ENCODE results near the gene FOXD2. TPM values are rescaled to one million over a fixed set of nuclear protein-coding genes. Genes with fewer than 3 reads are reported as not detected.

FOXD2 gene
- total RNA-seq, 2 experiments from 2014 or later = 0.05 to 0.07 TPM

GRCh38 chr1:47434051-47434842 lies 3.6 kb upstream of the FOXD2 start:
- no peaks in the 10 kb centered on the region for H3K9me3 Mint-ChIP-seq (ENCODE audit: low read depth)
- ChIA-PET POLR2A (interaction anchor here (0.6 kb wide), 2 partner anchors 89 to 112 kb away, joined by 3 read pairs; no protein-coding TSS in a partner anchor), CTCF (interaction anchor here (0.6 to 3.5 kb wide), 9 partner anchors 9 to 321 kb away, joined by 3 to 28 read pairs (median 4); no protein-coding TSS in a partner anchor)
- intact Hi-C loops (cut with DNase I, micrococcal nuclease) = no loop called here
- no peak for ATAC-seq
- DNase-seq = peak; percentile 22
- H3K36me3 Mint-ChIP-seq (ENCODE audit: low read depth) = peaks cover 20% of the 10 kb centered on the region
- H3K4me3 Mint-ChIP-seq = no peak overlapping the region
- H3K4me1 Mint-ChIP-seq = peaks cover 34% of the 10 kb centered on the region
- no peak overlapping the region for H3K27ac Mint-ChIP-seq
- peaks cover 42% of the 10 kb centered on the region for H3K27me3 Mint-ChIP-seq

- POLR2A ChIA-PET = interaction anchor here (1.2 kb wide), 1 partner anchor 257 kb away, joined by 6 read pairs; no protein-coding TSS in a partner anchor
Observed at GRCh38 chr1:47435506-47436303, 2.1 kb upstream of the FOXD2 start.

DNA sequence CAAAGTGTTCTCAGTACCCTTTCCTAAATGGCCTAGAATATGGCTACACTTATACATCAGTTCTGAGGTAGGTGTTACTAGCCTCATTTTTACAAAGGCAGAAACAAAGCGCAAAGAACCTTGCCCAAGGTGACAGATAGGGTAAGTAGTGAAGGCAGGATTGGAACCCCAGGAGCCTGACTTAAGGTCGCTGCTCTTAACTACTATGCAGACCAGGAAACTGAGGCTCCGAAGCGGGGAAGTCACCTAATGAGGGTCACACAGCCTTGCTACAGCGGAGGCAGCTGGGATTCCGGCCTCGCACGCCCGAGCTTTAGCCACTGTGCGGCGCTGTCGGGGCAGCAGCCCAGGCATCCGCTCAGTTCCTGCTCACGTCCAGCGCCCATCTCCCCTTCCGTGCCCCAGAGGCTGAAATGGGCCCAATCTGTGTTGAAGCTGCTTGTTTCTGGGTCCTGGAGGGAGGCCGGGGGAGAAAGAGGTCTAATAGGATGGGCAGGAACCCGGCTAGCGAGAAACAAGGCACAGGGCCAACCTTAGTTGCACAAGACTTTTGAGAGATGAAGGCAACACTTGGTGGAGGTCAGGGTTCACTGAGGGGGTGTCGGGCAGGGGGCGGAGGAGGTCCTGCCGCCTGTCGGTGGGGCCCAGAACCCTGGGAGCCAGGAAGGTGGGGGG lies 1.4 kb upstream of the FOXD2 start:
- peak overlapping the region; percentile 73 for H3K27ac Mint-ChIP-seq
- DNase-seq = peak; percentile 90
- no peaks in the 10 kb centered on the region for H3K9me3 Mint-ChIP-seq (ENCODE audit: low read depth)
- H3K27me3 Mint-ChIP-seq = peaks cover 37% of the 10 kb centered on the region
- peaks cover 34% of the 10 kb centered on the region for H3K4me1 Mint-ChIP-seq
- peak; percentile 48 for ATAC-seq
- POLR2A ChIA-PET = interaction anchor here (1.2 kb wide), 1 partner anchor 257 kb away, joined by 6 read pairs; no protein-coding TSS in a partner anchor
- H3K4me3 Mint-ChIP-seq = peak overlapping the region; percentile 92
- CTCF ChIA-PET = interaction anchor here (0.6 to 3.6 kb wide), 22 partner anchors 8 to 319 kb away, joined by 3 to 28 read pairs (median 4); partner anchors contain the start of gene CMPK1
- peaks cover 20% of the 10 kb centered on the region for H3K36me3 Mint-ChIP-seq (ENCODE audit: low read depth)
- intact Hi-C loops (cut with DNase I, micrococcal nuclease) = loop anchor here (1.0 to 5.0 kb wide), 10 partner anchors 8 to 1189 kb away; partner anchors contain the start of genes RAD54L (in 1 of the 2) and SPATA6 (in 1 of the 2)

More at GRCh38 chr1:47435506-47436303, 2.1 kb upstream of the FOXD2 start:
- no peak for ATAC-seq
- DNase-seq = no peak
- H3K9me3 Mint-ChIP-seq (ENCODE audit: low read depth) = no peaks in the 10 kb centered on the region
- H3K36me3 Mint-ChIP-seq (ENCODE audit: low read depth) = peaks cover 20% of the 10 kb centered on the region
- no peak overlapping the region for H3K27ac Mint-ChIP-seq
- H3K4me3 Mint-ChIP-seq = peak overlapping the region; percentile 92
- intact Hi-C loops (cut with DNase I, micrococcal nuclease) = loop anchor here (1.0 to 5.0 kb wide), 10 partner anchors 9 to 1188 kb away; partner anchors contain the start of genes RAD54L (in 1 of the 2) and SPATA6 (in 1 of the 2)
- peaks cover 34% of the 10 kb centered on the region for H3K4me1 Mint-ChIP-seq
- CTCF ChIA-PET = interaction anchor here (0.6 to 3.6 kb wide), 24 partner anchors 9 to 320 kb away, joined by 3 to 28 read pairs (median 4); no protein-coding TSS in a partner anchor
- H3K27me3 Mint-ChIP-seq = peaks cover 42% of the 10 kb centered on the region

DNA sequence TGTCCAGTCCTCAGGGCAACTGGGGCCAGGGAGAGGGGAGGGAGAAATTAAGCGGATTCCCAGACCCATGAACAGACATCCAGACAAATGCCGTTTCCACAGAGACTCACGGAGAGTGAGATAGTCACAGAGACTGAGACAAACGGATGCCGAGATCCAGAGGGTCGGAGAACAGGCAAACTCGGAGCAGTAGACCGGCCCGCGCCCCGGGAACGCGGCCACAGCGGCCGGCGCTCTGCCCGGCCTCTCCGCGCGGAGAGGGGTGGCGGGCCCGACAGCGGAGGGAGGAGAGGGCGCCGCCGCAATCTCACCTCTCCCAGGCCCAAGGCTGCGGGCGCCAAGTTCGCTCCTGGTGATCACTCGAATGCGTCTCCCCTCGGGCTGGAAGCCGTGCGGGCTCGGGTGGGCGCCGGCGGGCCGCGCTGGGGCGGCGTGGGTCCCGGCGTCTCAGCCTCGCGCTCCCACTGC lies 831 bp upstream of the FOXD2 start:
- Mint-ChIP-seq H3K4me1 (peaks cover 30% of the 10 kb centered on the region), H3K36me3 (ENCODE audit: low read depth) (peaks cover 20% of the 10 kb centered on the region), H3K27ac (peak overlapping the region; percentile 73), H3K27me3 (peaks cover 32% of the 10 kb centered on the region), H3K4me3 (peak overlapping the region; percentile 92), H3K9me3 (ENCODE audit: low read depth) (no peaks in the 10 kb centered on the region)
- intact Hi-C loops (cut with DNase I, micrococcal nuclease) = loop anchor here (1.0 to 5.0 kb wide), 13 partner anchors 7 to 1190 kb away; partner anchors contain the start of genes RAD54L (in 1 of the 2), SPATA6 (in 1 of the 2) and STIL (in 1 of the 2)
- ChIA-PET POLR2A (interaction anchor here (1.0 to 2.0 kb wide), 3 partner anchors 123 to 289 kb away, joined by 6 to 9 read pairs (median 6); partner anchors contain the start of gene STIL), CTCF (interaction anchor here (0.6 to 3.6 kb wide), 36 partner anchors 8 to 651 kb away, joined by 3 to 28 read pairs (median 4); partner anchors contain the start of genes CMPK1 and STIL)
- ATAC-seq (peak; percentile 2), DNase-seq (peak; percentile 53)

GRCh38 chr1:47438165-47439016 lies 547 bp downstream of the FOXD2 start:
- H3K27ac Mint-ChIP-seq = no peak overlapping the region
- POLR2A ChIA-PET = interaction anchor here (0.6 to 2.0 kb wide), 3 partner anchors 23 to 288 kb away, joined by 3 to 9 read pairs (median 6); partner anchors contain the start of gene STIL
- ATAC-seq = no peak
- H3K4me3 Mint-ChIP-seq = peak overlapping the region; percentile 58
- H3K27me3 Mint-ChIP-seq = peaks cover 19% of the 10 kb centered on the region
- peaks cover 10% of the 10 kb centered on the region for H3K36me3 Mint-ChIP-seq (ENCODE audit: low read depth)
- DNase-seq = peak; percentile 56
- CTCF ChIA-PET = interaction anchor here (0.7 to 3.6 kb wide), 21 partner anchors 7 to 363 kb away, joined by 3 to 28 read pairs (median 5); no protein-coding TSS in a partner anchor
- no peaks in the 10 kb centered on the region for H3K9me3 Mint-ChIP-seq (ENCODE audit: low read depth)
- H3K4me1 Mint-ChIP-seq = peaks cover 16% of the 10 kb centered on the region
- intact Hi-C loops (cut with DNase I, micrococcal nuclease) = loop anchor here (5.0 kb wide), 3 partner anchors 261 to 1191 kb away; partner anchors contain the start of genes RAD54L (in 1 of the 2) and SPATA6 (in 1 of the 2)

DNA sequence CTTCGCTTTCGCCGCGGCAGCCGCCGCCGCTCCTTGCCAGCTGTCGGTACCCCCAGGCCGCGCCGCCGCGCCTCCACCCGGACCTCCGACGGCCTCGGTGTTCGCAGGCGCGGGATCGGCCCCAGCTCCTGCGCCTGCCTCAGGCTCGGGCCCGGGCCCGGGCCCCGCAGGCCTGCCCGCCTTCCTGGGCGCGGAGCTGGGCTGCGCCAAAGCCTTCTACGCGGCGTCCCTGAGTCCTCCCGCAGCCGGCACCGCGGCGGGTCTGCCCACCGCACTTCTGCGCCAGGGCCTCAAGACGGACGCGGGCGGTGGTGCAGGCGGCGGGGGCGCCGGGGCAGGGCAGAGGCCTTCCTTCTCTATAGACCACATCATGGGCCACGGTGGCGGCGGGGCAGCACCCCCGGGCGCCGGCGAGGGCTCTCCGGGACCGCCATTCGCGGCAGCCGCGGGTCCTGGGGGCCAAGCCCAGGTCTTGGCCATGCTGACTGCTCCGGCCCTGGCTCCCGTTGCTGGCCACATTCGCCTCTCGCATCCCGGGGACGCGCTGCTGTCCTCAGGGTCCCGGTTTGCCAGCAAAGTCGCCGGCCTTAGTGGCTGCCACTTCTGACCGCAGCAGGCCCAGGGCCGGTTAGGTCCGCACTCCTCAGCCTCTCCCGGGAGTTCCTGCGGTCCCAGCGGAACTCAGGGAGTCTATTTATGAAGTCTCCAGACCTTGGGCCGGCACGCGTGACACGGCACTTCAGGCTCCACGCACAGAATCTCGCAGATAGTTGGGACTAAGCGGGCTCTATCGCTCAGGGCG lies 1.4 kb downstream of the FOXD2 start:
- H3K36me3 Mint-ChIP-seq (ENCODE audit: low read depth) = peaks cover 6% of the 10 kb centered on the region
- DNase-seq = peak; percentile 15
- no peak overlapping the region for H3K4me3 Mint-ChIP-seq
- H3K4me1 Mint-ChIP-seq = peaks cover 14% of the 10 kb centered on the region
- no peak overlapping the region for H3K27ac Mint-ChIP-seq
- peaks cover 12% of the 10 kb centered on the region for H3K27me3 Mint-ChIP-seq
- CTCF ChIA-PET = interaction anchor here (0.6 to 2.4 kb wide), 5 partner anchors 16 to 287 kb away, joined by 3 to 28 read pairs (median 5); no protein-coding TSS in a partner anchor
- H3K9me3 Mint-ChIP-seq (ENCODE audit: low read depth) = no peaks in the 10 kb centered on the region
- POLR2A ChIA-PET = interaction anchor here (2.0 kb wide), 1 partner anchor 125 kb away, joined by 9 read pairs; the partner anchor contains the start of gene STIL
- ATAC-seq = no peak
- intact Hi-C loops (cut with DNase I, micrococcal nuclease) = loop anchor here (5.0 kb wide), 3 partner anchors 262 to 1192 kb away; partner anchors contain the start of genes RAD54L (in 1 of the 2) and SPATA6 (in 1 of the 2)

DNA sequence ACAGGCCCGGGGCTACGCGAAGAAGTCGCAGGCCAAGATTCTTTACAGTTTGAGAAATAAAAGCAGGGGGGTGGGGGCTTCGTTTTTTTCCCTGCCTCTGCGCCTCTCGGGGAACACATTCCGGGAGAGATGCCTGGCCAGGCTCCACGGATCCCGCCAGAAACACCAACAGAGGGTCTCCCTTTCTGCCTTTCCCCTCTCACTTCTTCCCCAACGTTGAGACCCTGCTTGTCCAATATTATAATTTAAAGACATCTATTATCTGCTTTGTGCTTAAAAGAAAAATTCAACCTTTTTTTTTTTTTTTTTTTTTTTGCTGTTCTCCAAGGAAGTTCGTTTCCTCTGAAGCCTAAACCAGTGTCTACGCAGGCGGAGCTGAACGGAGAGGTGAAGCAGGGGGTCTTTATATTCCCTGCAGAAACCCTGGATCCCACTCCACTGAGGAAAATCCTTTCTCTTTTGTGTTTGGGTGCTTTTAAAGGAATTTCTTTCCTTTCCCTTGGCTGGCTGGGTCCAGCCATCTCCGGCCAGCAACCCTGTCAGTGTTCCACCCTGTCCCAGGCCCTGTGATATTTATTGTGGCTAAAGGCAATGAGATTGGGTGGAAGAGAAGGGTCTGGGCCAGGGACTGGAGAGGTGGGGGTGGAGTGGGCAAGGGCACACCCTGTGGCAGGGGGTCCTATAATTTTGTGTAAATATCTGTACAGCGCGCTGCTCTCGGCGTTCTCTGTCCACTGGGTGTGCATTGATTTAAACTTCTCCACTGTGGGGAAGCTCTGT lies 2.2 kb downstream of the FOXD2 start:
- POLR2A ChIA-PET = no interaction called here
- Mint-ChIP-seq H3K9me3 (ENCODE audit: low read depth) (no peaks in the 10 kb centered on the region), H3K4me3 (no peak overlapping the region), H3K27me3 (peaks cover 8% of the 10 kb centered on the region), H3K27ac (no peak overlapping the region), H3K36me3 (ENCODE audit: low read depth) (no peaks in the 10 kb centered on the region), H3K4me1 (peaks cover 18% of the 10 kb centered on the region)
- DNase-seq (no peak), ATAC-seq (no peak)
- intact Hi-C loops (cut with DNase I, micrococcal nuclease) = loop anchor here (5.0 to 10.0 kb wide), 4 partner anchors 215 to 1193 kb away; partner anchors contain the start of genes RAD54L (in 1 of the 2) and SPATA6 (in 1 of the 2)
- CTCF ChIA-PET = interaction anchor here (0.5 to 1.3 kb wide), 3 partner anchors 9 to 341 kb away, joined by 3 read pairs; no protein-coding TSS in a partner anchor

GRCh38 chr1:47440599-47441081 lies 2.8 kb downstream of the FOXD2 start:
- CTCF ChIA-PET = interaction anchor here (0.5 to 1.5 kb wide), 5 partner anchors 9 to 620 kb away, joined by 3 to 5 read pairs (median 3); no protein-coding TSS in a partner anchor
- H3K36me3 Mint-ChIP-seq (ENCODE audit: low read depth) = no peaks in the 10 kb centered on the region
- peaks cover 23% of the 10 kb centered on the region for H3K4me1 Mint-ChIP-seq
- ATAC-seq (no peak), DNase-seq (no peak)
- H3K27ac Mint-ChIP-seq = no peak overlapping the region
- H3K9me3 Mint-ChIP-seq (ENCODE audit: low read depth) = no peaks in the 10 kb centered on the region
- no peak overlapping the region for H3K4me3 Mint-ChIP-seq
- POLR2A ChIA-PET = no interaction called here
- intact Hi-C loops (cut with DNase I, micrococcal nuclease) = loop anchor here in 1 of 2 experiments (10.0 kb wide), 1 partner anchor 216 kb away; no protein-coding TSS in a partner anchor
- H3K27me3 Mint-ChIP-seq = peaks cover 12% of the 10 kb centered on the region
